HEK293T (cell line): ENCODE data around the gene MYLK4.

Experiments
- ARNT ChIP-seq: fragments of 450-650 bp; IDR thresholded peaks from 2 replicates; pipeline ENCODE4 v1.6.1; 2017; ENCODE audit warnings: mild to moderate bottlenecking
- BHLHE40 ChIP-seq: fragments of 450-650 bp; IDR thresholded peaks from 2 replicates; pipeline ENCODE4 v1.6.1; 2016; ENCODE audit warnings: mild to moderate bottlenecking, moderate library complexity, borderline replicate concordance
- FOXA1 ChIP-seq: fragments of 450-650 bp; IDR thresholded peaks from 2 replicates; pipeline ENCODE4 v1.6.1; 2016; ENCODE audit warnings: mild to moderate bottlenecking
- FOXM1 ChIP-seq: fragments of 450-650 bp; IDR thresholded peaks from 2 replicates; pipeline ENCODE4 v1.6.1; 2017; ENCODE audit warnings: mild to moderate bottlenecking, borderline replicate concordance
- HDGF ChIP-seq: fragments of 450-650 bp; IDR thresholded peaks from 2 replicates; pipeline ENCODE4 v1.6.1; 2017; ENCODE audit warnings: antibody characterized with exemption, borderline replicate concordance
- SUZ12 ChIP-seq: fragments of 450-650 bp; IDR thresholded peaks from 2 replicates; pipeline ENCODE4 v1.6.1; 2016; ENCODE audit warnings: mild to moderate bottlenecking

DNA sequence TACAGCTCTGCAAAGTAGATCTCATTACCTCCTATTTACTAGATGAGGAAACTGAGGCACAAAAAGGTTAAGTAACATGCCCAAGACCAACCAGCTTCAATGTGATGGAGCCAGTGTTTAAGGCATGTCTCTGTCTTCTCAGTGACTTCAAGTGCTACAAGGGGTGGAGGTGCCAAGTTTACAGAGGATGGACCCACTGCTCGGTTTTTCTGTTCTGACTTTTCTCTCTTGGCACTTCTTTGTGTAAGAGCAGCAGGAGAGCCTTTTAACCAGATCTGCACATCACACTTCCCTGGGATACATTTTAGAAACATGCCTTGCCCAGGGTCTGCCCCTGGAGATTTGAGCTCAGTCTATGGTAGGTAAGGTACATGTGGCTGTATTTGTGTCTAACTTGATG is 24.3 kb upstream of the MYLK4 start:
- TF ChIP-seq ARNT (no peak), FOXA1 (no peak), FOXM1 (no peak), SUZ12 (no peak), HDGF (no peak), BHLHE40 (no peak)
